HG03045 (cell line): ENCODE results near the gene CHST7.

ENCODE experiments used
- ATAC-seq: cut with Tn5 transposase; IDR thresholded peaks from one replicate; pipeline ENCODE4 v1.9.1; 2021; ENCODE audit warnings: mild to moderate bottlenecking, moderate library complexity; ENCODE audit not compliant: unreplicated experiment

The CHST7 gene

DNA sequence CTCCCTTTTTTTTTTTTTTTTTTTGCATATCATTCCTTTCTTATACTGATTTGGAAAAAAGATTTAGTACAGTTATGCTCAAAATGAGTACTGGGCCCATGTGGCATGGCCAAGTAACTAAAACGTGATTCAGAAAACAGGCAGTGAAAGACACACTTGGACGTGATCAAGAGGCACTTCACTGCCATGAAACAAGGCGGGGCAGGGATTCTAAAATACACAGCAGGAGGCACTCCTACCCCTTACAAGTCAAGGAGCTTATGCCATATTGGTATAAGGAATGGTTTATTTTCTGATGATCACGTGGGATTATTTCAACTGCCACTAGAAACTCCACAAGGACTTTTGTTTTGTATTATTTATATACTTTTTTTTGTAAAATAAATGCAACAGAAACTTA is 72.0 kb downstream of the CHST7 start:
- ATAC-seq, result no peak

DNA sequence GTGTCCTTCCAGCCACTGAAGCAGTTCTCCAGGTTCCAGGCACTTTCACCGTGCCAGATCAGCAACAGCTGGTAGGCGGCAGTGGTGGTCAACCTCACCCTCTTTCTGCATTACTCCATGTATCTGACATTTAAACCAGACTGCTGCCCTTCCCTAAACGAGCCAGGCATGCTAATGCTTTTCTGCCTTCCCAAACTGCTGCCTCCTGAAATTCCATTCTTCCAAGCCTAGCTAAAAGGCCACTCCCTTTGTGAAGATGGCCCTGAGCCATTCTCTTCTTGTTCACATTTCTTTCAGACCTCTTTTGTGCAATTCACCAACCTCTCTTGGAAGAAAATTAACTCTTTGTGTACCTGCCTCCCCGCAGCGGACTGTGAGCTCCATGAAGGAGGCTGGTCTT is 73.7 kb downstream of the CHST7 start:
- ATAC-seq, result no peak
